ENCODE data around the gene FLT3.

Gene FLT3

GRCh38 chr13:27956576-27957300 is 143.6 kb downstream of the FLT3 start:
- DNase-seq, result no peak

- no peak for DNase-seq
These were observed 145.3 kb downstream of the FLT3 start for GRCh38 chr13:27955014-27955591.

GRCh38 chr13:27954406-27954851 is 145.9 kb downstream of the FLT3 start:
- no peak for DNase-seq

- peak; percentile 42 for DNase-seq
These were observed 146.5 kb downstream of the FLT3 start for GRCh38 chr13:27953676-27954405.
